Endodermal cell (in vitro differentiated cells): ENCODE results near the gene FPGS. TPM values are rescaled to one million over a fixed set of nuclear protein-coding genes. Genes with fewer than 3 reads are reported as not detected.

Experiments used
- DNase-seq: peaks from one replicate; pipeline ENCODE4 v3.0.0-alpha.2; 2017
- H3K27ac ChIP-seq: 2 replicates; pipeline ENCODE4 v1.5.1; 2013; ENCODE audit warnings: mild to moderate bottlenecking, low read depth, low read length, moderate library complexity
- H3K27me3 ChIP-seq: 2 replicates; pipeline ENCODE4 v1.6.1; 2013; ENCODE audit warnings: mild to moderate bottlenecking, low read length, moderate library complexity; ENCODE audit not compliant: insufficient read depth, control insufficient read depth, poor library complexity, severe bottlenecking
- H3K36me3 ChIP-seq: 2 replicates; pipeline ENCODE4 v1.7.0; 2013; ENCODE audit warnings: mild to moderate bottlenecking, low read length, moderate library complexity; ENCODE audit not compliant: control insufficient read depth, insufficient read depth
- H3K4me1 ChIP-seq: one replicate; pipeline ENCODE4 v1.7.0; 2013; ENCODE audit warnings: low read length; ENCODE audit not compliant: control insufficient read depth, insufficient read depth
- H3K4me3 ChIP-seq: 2 replicates; pipeline ENCODE4 v1.5.1; 2013; ENCODE audit warnings: mild to moderate bottlenecking, low read length, moderate library complexity
- H3K9ac ChIP-seq: 2 replicates; pipeline ENCODE4 v1.6.1; 2013; ENCODE audit warnings: mild to moderate bottlenecking, low read length, moderate library complexity; ENCODE audit not compliant: poor library complexity, severe bottlenecking; ENCODE audit errors: extremely low read depth
- H3K9me3 ChIP-seq: 2 replicates; pipeline ENCODE4 v1.6.1; 2013; ENCODE audit warnings: mild to moderate bottlenecking, low read length, moderate library complexity; ENCODE audit not compliant: control insufficient read depth
- H3K27ac Mint-ChIP-seq: 2 replicates; pipeline ENCODE4 v1.8.0; 2020; ENCODE audit warnings: mixed read lengths
- H3K27me3 Mint-ChIP-seq: 2 replicates; pipeline ENCODE4 v1.8.0; 2021; ENCODE audit warnings: mild to moderate bottlenecking, mixed read lengths; ENCODE audit not compliant: insufficient read depth
- H3K36me3 Mint-ChIP-seq: 2 replicates; pipeline ENCODE4 v1.8.0; 2020; ENCODE audit warnings: low read depth, mixed read lengths
- H3K4me1 Mint-ChIP-seq: 2 replicates; pipeline ENCODE4 v1.8.0; 2020; ENCODE audit warnings: mixed read lengths
- H3K4me3 Mint-ChIP-seq: 2 replicates; pipeline ENCODE4 v1.8.0; 2020; ENCODE audit warnings: mild to moderate bottlenecking, moderate library complexity, mixed read lengths
- H3K9me3 Mint-ChIP-seq: 2 replicates; pipeline ENCODE4 v1.8.0; 2020; ENCODE audit warnings: mild to moderate bottlenecking, mixed read lengths
- WGBS, 2 experiments: methylation state at CpG; one replicate each; pipeline versions ENCODE4 v1.1.5 to v1.1.7; 2013; ENCODE audit warnings: missing lambda C conversion rate in 2 of 2, mixed read lengths in 1 of 2; ENCODE audit not compliant: insufficient coverage in 1 of 2, insufficient read length in 1 of 2; 5-methylcytosine and 5-hydroxymethylcytosine counted together
- total RNA-seq, 2 donors: library from RNA; stranded (reverse); fragmentation: NEBNext Ultra II Directional in 1 of 2; extraction: Animal tissue kit (Norgen Biotek cat#: 25700) in 1 of 2; gene quantifications; 2 replicates in 1 of 2; 3 replicates in 1 of 2; pipeline ENCODE4 v1.2.1, GENCODE V29; 2021
- TF ChIP-seq, protein P1 (sequence below): fragments of 200-600 bp; sonication (generic); conservative IDR thresholded peaks from 2 replicates; pipeline ENCODE4 v1.5.0; 2021; ENCODE audit warnings: antibody characterized with exemption, mild to moderate bottlenecking

The FPGS gene
- total RNA-seq, 2 donors from 2014 or later: 75.2 to 76.4 TPM

- Histone ChIP-seq H3K36me3 (no peaks in the 10 kb centered on the region), H3K4me1 (no peaks in the 10 kb centered on the region), H3K9me3 (no peaks in the 10 kb centered on the region), H3K9ac (no peak overlapping the region), H3K4me3 (no peak overlapping the region), H3K27me3 (no peaks in the 10 kb centered on the region), H3K27ac (no peak overlapping the region)
- Mint-ChIP-seq H3K4me1 (peaks cover 2% of the 10 kb centered on the region), H3K27me3 (peaks cover 2% of the 10 kb centered on the region), H3K27ac (no peak overlapping the region), H3K9me3 (no peaks in the 10 kb centered on the region), H3K4me3 (no peak overlapping the region), H3K36me3 (no peaks in the 10 kb centered on the region)
- 68 to 81% methylated on average over 5 to 7 of the region's 7 CpGs for WGBS, 2 experiments
- TF ChIP-seq, protein P1, sequence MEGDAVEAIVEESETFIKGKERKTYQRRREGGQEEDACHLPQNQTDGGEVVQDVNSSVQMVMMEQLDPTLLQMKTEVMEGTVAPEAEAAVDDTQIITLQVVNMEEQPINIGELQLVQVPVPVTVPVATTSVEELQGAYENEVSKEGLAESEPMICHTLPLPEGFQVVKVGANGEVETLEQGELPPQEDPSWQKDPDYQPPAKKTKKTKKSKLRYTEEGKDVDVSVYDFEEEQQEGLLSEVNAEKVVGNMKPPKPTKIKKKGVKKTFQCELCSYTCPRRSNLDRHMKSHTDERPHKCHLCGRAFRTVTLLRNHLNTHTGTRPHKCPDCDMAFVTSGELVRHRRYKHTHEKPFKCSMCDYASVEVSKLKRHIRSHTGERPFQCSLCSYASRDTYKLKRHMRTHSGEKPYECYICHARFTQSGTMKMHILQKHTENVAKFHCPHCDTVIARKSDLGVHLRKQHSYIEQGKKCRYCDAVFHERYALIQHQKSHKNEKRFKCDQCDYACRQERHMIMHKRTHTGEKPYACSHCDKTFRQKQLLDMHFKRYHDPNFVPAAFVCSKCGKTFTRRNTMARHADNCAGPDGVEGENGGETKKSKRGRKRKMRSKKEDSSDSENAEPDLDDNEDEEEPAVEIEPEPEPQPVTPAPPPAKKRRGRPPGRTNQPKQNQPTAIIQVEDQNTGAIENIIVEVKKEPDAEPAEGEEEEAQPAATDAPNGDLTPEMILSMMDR: peak; percentile 69
- peak; percentile 86 for DNase-seq
Measured at GRCh38 chr9:127763918-127764384, 38.7 kb upstream of the FPGS start.

DNA sequence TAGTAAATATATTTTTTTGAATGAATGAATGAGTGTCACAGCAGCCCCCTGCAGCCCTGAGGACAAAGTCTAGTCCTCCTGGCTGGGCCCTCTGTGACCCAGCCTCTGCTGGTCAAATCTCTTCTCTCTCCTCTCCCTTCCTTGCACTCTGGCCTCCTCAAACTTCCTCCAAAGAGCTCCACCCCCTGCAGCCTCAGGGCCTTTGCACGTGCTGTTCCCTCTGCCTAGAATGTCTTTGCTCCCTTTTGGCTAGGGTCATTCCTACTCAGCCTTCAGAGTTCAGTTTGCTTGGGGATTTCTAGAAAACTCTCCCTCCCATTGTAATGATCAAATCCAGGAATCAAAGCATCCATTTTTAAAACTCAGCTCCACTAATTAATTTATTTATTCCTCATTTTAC lies 37.3 kb upstream of the FPGS start:
- Mint-ChIP-seq H3K27ac (no peak overlapping the region), H3K4me1 (peaks cover 3% of the 10 kb centered on the region), H3K4me3 (no peak overlapping the region), H3K9me3 (no peaks in the 10 kb centered on the region), H3K27me3 (peaks cover 6% of the 10 kb centered on the region), H3K36me3 (no peaks in the 10 kb centered on the region)
- no peaks in the 10 kb centered on the region for H3K27me3 ChIP-seq
- H3K4me1 ChIP-seq: peaks cover under 1% of the 10 kb centered on the region
- H3K9ac ChIP-seq: no peak overlapping the region
- TF ChIP-seq, protein P1: no peak
- WGBS, 2 experiments: 90 to 100% methylated on average over 1 of the region's 1 CpG
- no peak overlapping the region for H3K27ac ChIP-seq
- no peaks in the 10 kb centered on the region for H3K36me3 ChIP-seq
- H3K9me3 ChIP-seq: no peaks in the 10 kb centered on the region
- no peak for DNase-seq
- H3K4me3 ChIP-seq: no peak overlapping the region

DNA sequence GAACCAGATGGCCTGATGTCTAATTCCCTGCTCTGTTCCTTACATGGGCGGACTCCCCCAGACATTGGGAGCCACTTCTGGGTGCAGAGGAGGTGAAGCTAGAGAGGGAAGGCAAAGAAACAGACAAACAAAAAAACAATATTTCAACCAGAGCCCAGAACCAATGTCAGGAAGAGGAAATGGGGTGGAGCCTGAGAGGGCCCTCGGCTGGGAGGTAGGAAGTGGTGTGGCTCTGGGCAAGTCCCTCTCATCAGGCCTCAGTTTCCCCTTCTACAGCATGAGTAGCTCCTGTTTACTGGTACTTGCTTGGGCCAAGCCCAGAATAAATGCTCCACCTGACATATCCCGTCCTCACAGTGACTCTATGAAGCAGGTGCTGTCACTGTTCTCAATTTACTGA lies 35.3 kb upstream of the FPGS start:
- H3K9me3 Mint-ChIP-seq: no peaks in the 10 kb centered on the region
- Histone ChIP-seq H3K36me3 (no peaks in the 10 kb centered on the region), H3K27me3 (no peaks in the 10 kb centered on the region), H3K4me1 (peaks cover 3% of the 10 kb centered on the region), H3K9me3 (no peaks in the 10 kb centered on the region), H3K27ac (peak overlapping the region; percentile 56), H3K4me3 (no peak overlapping the region), H3K9ac (no peak overlapping the region)
- TF ChIP-seq, protein P1: no peak
- H3K27ac Mint-ChIP-seq: no peak overlapping the region
- no peak for DNase-seq
- H3K27me3 Mint-ChIP-seq: peaks cover 8% of the 10 kb centered on the region
- H3K4me3 Mint-ChIP-seq: no peak overlapping the region
- peaks cover 8% of the 10 kb centered on the region for H3K4me1 Mint-ChIP-seq
- no peaks in the 10 kb centered on the region for H3K36me3 Mint-ChIP-seq
- 83% methylated on average over 3 of the region's 3 CpGs; no CpG with 5 or more reads in 1 of the 2 experiments for WGBS, 2 experiments
